Left kidney (tissue), 8 donors: ENCODE data around the gene MPC1. TPM values are rescaled to one million over a fixed set of nuclear protein-coding genes. Genes with fewer than 3 reads are reported as not detected.

Source experiments
- DNase-seq: peaks from one replicate; pipeline ENCODE4 v3.0.0-alpha.2; 2013
- long read RNA-seq, 8 donors: transcript quantifications; one replicate each; lab custom pipeline, GENCODE V29; 2026
- polyA plus RNA-seq: library from polyadenylated mRNA; unstranded; fragments of 120-200 nt; gene quantifications from one replicate; pipeline ENCODE4 v1.2.1, GENCODE V29; 2013; ENCODE audit not compliant: insufficient read length

MPC1 gene
- polyA plus RNA-seq = 77.9 TPM
- long read RNA-seq, donor 1, partial matches to known transcripts = 76 of 76 reads
- long read RNA-seq, donor 1, other reads (novel, unspliced or antisense) = 0 of 76 reads
- long read RNA-seq, donor 2, partial matches to known transcripts = 5 of 76 reads
- long read RNA-seq, donor 2, other reads (novel, unspliced or antisense) = 68 of 76 reads
- long read RNA-seq, donor 3, partial matches to known transcripts = 0 of 53 reads
- long read RNA-seq, donor 3, other reads (novel, unspliced or antisense) = 52 of 53 reads
- long read RNA-seq, donor 4 = 0 reads
- long read RNA-seq, donor 5, partial matches to known transcripts = 8 of 173 reads
- long read RNA-seq, donor 5, other reads (novel, unspliced or antisense) = 164 of 173 reads
- long read RNA-seq, donor 6, partial matches to known transcripts = 8 of 68 reads
- long read RNA-seq, donor 6, other reads (novel, unspliced or antisense) = 60 of 68 reads
- long read RNA-seq, donor 7, partial matches to known transcripts = 13 of 138 reads
- long read RNA-seq, donor 7, other reads (novel, unspliced or antisense) = 125 of 138 reads
- long read RNA-seq, donor 8, partial matches to known transcripts = 7 of 50 reads
- long read RNA-seq, donor 8, other reads (novel, unspliced or antisense) = 43 of 50 reads

DNA sequence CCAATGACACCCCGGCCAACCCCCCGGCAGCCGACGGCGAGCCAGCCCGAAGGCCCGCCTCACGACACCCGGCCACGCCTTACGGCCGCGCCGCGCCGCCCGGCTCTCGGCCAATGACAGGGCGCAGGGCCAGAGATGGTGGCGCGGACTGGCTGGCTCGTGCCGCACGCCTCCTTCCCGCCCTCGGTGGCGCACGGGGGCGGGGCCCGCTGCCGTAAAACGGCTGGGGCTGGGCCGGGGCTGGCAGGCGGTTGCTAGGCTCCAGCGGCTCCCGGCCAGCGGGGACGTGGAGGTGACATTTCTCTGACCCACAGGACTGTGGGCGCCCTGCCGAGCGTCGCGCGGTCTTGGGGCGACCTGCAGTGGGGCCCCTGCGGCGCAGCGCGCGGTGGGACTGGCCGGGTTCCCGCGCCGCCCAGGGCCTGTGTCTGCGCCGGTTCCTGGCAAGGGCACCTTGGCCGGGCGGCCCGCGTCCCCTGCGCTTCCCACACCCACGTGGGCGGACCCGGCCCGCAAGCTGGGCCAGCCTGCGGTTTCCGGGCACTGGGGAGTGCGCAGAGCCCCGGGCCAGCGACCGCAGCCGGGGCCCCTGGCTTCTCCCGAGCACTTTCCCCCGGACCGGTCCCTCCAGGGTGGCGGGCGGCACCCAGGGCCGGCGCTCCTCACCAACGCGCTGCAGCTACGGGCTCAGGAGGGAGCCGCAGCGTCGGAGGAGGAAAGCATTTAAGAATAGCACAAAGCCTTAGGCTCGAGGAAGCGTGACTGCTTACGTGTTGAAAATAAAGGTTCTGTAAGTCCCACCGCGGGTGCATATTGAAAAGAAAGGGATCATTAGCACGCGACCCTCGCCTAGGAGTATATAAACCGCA is at the start of gene MPC1:
MPC1 (minus strand) TSS at position 8 of the 869 bp plus-strand sequence. CDS start 64 bp downstream, outside the sequence.
- peak; percentile 95 for DNase-seq

DNA sequence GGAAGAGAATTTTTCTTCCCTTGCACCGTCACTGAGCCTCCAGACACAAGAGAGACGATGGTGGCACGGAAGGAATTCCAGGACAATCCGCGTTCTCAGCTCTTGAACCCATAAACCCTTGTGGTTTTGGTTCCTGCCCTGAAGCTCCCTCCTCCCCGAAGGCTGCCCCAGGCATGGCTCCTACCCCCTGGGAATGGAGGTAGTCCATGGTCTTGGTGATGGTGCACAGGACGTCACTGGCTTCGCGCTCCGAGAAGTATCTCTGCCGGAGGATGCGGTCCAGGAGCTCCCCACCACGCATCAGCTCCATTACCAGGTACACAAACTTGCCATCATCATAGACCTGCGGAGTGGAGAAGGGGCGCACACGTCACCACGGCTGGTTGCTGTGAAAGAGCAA is 47.5 kb upstream of the MPC1 start:
- no peak for DNase-seq

DNA sequence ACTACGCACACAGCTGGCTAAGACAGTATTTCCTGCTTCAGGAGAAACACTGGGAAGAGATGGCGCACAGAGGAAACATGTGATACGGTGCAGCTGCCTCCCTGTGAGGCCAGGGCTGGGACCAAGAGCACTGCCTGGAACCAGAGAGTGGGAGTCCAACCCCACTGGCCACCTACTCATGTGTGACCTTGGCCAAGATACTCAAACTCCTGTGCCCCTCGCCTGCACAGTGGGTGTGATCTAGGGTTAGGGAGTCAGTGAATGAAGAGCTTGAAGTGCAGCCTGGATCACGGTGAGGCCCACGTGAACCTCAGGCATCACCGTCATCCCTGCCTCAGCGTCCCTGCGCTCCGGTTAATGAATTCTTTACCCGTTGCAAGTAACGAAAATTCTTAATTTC is 41.7 kb upstream of the MPC1 start:
- DNase-seq = no peak

GRCh38 chr6:166423781-166424180 is 41.0 kb upstream of the MPC1 start:
- no peak for DNase-seq

DNA sequence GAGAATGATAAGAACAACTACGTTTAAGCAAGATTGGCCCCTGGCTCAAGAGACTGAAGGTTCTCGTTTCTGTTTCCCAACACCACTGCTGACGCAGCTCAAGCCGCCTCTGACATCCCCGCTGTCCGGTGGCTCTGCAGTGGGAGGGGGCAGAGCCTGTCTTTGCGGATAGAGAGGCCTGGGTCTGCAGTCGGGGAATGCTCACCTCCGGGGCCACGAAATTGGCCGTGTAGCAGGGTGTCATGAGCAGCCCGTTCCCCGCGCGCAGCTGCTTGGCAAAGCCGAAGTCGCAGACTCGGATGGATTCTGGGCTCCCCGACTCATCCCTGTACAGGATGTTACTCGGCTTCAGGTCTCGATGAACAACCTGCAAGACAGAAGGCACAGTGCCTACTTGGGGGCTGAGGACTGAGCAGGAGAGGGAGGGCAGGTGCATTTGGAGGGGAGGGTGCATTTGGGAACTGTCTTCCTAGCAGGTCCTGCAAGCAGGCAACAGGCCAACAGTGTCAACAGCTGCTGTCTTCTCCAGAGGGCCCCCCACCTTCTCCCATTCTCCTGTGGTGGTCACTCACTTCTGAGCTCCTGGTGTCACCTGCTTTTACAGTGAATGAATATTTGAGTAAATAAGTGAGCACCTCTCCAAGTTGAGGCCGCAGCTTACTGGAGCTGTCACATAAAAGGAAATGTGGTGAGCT is 40.5 kb upstream of the MPC1 start:
- DNase-seq = no peak

GRCh38 chr6:166422201-166422940 is 39.6 kb upstream of the MPC1 start:
- DNase-seq = no peak

DNA sequence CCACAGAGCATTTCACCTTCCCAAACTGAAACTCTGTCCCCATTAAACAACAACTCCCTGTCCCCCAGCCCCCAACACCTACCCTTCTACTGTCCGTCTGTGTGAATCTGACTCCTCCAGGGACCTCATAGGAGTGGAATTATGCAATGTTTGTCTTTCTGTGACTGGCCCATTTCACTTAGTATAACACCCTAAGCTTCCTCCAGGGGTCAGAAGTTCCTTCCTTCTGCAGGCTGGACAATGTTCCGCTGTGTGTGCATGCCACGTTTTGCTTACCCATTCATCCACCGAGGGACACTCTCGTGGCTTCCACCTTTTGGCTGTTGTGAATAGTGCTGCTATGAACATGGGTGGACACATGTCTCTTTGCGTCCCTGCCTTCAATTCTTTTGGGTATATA is 37.6 kb upstream of the MPC1 start:
- no peak for DNase-seq

- no peak for DNase-seq
Measured at GRCh38 chr6:166419717-166420116, 37.0 kb upstream of the MPC1 start.

- DNase-seq = no peak
Measured at GRCh38 chr6:166419286-166419685, 36.5 kb upstream of the MPC1 start.

- no peak for DNase-seq
Measured at GRCh38 chr6:166418691-166419143, 36.0 kb upstream of the MPC1 start.

GRCh38 chr6:166417285-166417691 is 34.5 kb upstream of the MPC1 start:
- DNase-seq = no peak

- DNase-seq = no peak
Measured at GRCh38 chr6:166415833-166416347, 33.1 kb upstream of the MPC1 start.

- DNase-seq = no peak
Measured at GRCh38 chr6:166415306-166415705, 32.6 kb upstream of the MPC1 start.

- no peak for DNase-seq
Measured at GRCh38 chr6:166413491-166413951, 30.8 kb upstream of the MPC1 start.

- DNase-seq = no peak
Measured at GRCh38 chr6:166412911-166413384, 30.2 kb upstream of the MPC1 start.

DNA sequence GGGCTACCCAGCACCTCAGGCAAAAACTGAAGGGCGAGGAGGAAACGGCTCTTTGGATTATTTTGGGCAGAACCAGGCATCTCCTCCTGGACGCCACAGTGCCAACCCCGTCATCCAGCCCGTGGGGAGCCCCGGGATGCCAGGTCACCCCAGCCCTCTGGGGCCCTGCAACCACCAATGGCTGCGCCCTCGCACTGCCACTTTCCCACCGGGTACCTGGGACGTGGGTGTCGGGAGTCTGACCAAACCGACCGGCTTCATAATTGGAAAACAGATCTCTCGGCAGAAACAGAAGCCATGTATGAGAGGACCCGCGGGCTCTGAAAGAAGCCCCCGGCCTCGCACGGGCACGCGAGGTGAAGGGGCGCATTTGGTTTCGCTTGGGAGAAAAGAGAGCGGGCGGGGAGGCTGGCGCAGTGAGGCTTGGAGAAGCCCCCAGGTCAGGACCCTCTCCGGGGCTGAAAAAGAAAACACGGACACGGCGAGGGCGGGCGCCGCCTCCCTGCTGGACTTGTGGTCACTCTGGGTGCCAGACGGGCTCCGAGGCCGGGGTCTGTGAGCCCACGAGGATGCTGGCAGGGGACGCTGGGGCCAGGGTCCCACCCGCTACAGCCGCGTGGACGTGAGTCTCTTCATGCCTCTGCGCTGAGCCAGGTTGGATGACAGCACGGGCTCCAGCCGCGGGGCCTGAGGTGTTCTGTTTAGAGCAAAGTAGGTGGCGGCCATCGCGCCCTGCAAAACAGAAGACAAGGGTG is 29.6 kb upstream of the MPC1 start:
- no peak for DNase-seq

DNA sequence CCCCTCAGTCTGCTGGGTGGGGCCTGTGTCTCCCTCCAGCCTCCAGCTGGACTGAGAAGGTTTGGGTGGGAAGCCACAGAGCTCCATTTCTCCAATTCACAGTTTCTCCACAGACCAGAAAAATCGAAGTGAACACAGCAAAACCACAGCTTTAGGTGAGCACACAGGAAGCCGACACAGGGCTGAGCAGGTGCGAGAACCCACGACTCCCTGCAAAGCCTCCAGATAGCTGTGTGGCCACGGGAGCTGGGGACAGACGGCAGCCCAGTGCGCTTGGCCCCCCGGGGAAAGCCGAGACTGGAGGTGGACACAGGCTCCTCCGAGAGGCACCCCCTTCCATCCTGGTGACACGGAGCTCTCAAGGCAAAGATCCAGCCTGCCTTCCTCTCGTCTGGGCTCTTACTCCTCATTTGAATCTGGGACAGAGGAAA is 29.0 kb upstream of the MPC1 start:
- no peak for DNase-seq

DNA sequence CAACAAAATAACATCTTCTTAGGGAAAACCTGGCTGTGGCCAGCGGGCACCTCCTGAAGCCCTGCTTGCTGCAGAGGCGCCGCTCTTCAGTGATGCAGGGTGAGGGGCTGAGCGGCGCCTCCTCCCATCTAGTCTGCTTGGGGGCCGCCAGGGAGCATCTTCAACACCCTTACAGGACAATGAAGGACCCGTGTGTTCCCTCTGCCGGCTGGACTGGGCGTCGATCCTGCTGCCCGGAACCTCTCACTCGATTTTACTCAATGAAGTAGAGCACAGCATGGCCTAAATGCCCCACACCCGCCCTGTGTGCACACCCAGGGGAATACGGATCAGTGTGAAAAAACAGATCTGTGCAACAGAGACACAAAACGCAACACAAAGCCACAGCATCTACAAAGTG is 28.5 kb upstream of the MPC1 start:
- DNase-seq = no peak

GRCh38 chr6:166410426-166410935 is 27.7 kb upstream of the MPC1 start:
- DNase-seq = no peak
